ENCODE results near the gene LPP.
"Not testable (repeated sequence)": the region's sequence is repeated elsewhere in the genome, so short reads cannot be mapped to it uniquely, and the experiment has no call there.

The LPP gene

DNA sequence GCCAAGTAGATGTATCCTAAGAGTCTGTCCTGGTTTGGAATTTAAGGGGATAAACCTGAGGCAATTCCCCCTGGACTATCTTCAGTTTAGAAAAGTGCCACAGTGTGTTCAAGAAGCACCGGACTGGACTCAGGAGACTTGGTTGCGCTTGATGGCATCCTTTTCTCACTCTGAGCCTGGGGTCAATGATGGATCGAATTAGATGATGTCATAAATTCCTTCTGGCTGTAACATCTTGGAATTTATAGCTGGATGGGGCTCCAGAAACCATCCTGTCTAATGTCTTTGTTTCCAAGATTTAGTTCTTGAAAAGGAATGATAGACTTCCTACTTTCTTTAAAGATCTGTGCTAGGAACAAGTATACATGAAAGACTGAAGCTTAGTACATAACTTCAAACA lies 280.6 kb downstream of the LPP start:
- DNase-seq (ENCODE audit: low spot score) = no peak

DNA sequence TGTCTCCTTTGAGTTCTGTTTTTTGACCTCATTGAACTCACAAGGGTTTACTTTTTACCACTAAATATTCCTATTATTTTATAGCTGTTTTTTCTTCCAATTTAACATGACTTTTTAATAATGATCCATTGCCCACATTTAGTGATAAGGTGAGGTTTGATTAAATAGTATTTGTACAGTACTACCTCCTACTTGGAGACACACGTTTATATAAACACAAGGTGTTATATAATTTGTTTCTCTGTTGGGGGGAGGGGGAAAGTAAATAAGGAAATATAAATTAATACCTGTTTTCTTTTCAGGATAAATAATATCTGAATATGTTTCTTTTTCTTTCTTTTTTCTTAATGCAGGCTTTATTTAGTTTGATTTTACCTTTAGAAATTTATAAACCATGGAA lies 281.3 kb downstream of the LPP start:
- DNase-seq (ENCODE audit: low spot score) = no peak

DNA sequence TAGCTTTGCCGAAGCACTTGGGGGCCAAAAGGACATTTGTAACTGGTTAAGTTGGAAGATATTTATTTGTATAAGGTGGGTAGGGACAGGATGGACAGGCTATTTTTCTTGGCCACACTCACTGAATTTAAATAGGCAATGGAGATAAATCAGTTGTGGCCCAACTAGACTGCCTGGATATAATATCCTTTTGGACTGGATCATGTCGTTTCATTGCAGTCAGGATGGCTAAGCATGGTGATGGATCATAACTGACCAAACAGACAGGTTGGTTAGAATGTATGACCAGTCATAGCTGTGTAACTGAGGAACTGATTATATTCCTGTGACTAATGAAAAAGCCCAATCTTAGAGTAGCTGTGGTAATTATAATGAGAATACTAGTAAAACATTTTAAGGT lies 284.0 kb downstream of the LPP start:
- no peak for DNase-seq (ENCODE audit: low spot score)

DNA sequence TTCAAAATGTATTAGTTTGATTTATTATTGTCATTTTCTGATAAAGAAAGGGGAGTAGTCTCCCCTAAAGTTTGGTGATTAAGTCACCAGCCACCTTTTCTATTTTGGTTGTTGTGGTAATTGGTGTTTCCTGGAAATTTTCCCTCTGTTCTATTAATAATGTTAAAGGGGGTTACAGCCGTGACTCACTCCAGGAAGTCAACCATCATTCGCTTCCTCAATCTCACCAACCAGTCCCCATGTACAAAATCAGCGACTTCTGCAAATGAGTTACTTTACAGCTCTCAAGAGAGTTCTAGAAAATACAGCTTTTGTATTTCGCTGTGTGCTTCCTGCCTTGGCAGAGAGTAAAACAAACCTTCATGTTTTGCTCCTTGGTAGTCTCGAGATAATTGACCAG lies 285.1 kb downstream of the LPP start:
- DNase-seq (ENCODE audit: low spot score) = no peak

DNA sequence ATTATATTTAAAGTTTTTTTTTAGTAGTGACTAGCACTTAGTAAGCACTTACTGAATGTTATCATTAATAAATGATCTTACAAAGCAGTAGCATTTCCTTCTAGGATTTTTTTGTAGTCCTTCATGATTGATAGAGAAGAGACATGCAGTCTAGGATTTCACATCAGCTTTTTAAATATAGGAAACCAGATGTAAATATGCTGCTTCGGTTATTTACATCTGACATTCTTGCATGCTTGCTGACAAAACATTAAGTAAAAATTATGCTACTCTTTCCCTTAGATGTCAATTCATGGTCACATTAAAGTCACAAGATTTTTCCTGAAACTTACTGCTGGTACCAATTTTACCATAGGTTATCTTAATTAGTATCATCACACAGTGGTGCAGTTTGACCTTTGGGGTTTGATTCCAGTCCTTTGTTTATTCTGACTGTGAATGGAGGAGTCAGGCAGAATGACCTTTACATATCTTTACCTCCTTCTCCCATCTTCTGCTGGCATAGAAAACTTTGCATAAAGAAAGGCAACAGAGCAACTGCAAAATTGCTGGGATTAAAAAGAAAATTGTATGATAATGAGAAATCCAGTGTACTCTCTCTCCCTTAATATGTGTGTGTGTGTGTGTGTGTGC lies 286.5 kb downstream of the LPP start:
- no peak for DNase-seq (ENCODE audit: low spot score)

DNA sequence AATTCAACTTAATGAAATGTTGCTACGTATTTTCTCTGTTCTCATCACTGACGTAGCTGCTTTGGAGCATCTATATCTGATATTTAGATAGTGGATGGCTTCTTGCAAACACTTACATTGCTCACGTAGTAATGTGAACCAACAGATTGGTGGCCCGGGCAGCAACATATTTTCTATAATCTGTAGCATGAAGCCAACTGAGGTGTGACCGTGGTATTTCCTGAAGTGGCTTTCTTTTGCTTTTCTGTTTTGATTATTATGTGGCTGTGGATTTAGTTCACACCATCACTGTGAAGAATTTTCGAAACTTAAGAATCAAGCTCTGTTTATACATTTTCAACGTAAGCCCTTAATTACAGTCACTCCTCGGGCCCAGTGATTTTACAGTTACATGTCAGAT lies 288.5 kb downstream of the LPP start:
- DNase-seq (ENCODE audit: low spot score) = no peak

DNA sequence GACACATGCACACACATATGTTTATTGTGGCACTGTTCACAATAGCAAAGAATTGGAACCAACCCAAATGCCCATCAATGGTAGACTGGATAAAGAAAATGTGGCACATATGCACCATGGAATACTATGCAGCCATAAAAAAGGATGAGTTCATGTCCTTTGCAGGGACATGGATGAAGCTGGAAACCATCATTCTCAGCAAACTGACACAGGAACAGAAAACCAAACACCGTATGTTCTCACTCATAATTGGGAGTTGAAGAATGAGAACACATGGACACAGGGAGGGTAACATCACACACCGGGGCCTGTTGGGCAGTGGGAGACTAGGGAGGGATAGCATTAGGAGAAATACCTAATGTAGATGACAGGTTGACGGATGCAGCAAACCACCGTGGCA lies 291.2 kb downstream of the LPP start:
- not testable (repeated sequence) for DNase-seq (ENCODE audit: low spot score)

DNA sequence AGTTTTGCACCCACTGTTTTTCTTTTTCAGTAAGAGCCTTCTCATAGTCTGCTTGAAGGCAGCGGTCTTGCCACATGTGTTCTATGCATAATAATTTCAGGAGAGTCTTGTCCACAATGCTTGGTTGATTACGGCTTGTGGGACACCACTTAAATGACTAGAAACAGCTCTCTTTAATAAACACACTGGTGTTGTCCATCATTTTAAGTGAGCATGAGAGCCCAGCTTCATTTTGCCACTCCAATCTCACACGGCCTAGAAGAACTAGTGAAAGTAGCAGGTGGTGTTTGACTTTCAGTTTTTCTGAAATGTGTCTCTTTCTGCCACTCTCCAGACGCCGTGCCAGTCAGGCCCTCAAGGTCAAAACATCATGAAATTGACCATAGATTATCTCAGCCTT lies 292.1 kb downstream of the LPP start:
- DNase-seq (ENCODE audit: low spot score) = no peak

DNA sequence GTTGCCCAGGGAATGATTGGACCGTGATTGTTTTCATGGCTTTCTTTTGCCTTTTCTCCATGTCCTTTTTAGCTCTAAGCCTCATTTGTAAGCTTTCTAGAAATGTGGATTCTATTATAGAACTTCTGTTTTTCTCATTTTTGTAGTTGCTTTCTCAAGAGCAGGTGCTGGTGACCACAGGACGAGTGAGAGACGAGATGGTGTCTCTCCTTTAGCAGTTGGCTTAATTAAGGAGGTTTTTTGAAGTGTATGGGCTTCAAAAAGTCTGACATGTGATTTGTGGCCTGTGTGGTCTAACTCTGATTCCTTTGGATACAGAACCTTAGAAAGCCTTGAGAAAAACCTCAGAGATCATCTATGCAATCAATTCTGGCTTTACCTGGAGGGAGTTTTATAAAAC lies 292.8 kb downstream of the LPP start:
- DNase-seq (ENCODE audit: low spot score) = no peak

DNA sequence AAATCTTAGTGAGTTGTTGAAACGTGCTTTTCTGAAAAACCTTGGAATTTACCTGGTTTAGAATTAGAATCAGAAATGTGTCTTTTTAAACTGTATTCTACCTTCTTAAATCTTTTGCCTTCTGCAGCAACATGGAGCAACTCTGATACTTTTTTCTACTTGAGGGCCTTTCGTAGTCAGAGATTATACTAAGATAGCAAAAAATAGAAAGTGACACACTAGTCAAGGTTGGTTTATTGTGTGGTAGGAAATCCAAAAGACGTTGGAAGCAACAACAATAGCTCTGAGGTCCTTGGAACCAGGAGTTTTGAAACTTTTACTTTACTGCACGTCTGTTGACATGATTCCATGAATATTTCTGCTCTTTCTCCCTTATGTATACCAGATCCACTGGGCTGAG lies 294.9 kb downstream of the LPP start:
- DNase-seq (ENCODE audit: low spot score) = no peak

DNA sequence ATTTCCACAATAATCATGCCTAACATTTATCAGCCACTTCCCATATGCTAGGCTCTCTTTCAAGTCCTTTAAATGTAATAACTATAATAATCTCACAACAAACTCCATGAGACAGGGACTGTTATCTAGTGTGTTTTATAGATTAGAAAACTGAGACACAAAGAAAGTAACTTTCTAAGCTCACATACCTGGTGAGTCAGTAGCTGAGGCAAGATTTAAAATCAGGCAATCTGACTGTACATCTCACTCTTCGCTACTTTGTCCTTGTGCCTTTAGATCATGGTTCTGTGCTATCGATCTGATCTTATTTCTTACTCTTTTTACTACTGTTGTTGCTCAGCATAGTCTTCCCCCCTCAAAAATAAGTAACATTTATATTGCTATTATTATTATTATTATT lies 295.5 kb downstream of the LPP start:
- DNase-seq (ENCODE audit: low spot score) = no peak

DNA sequence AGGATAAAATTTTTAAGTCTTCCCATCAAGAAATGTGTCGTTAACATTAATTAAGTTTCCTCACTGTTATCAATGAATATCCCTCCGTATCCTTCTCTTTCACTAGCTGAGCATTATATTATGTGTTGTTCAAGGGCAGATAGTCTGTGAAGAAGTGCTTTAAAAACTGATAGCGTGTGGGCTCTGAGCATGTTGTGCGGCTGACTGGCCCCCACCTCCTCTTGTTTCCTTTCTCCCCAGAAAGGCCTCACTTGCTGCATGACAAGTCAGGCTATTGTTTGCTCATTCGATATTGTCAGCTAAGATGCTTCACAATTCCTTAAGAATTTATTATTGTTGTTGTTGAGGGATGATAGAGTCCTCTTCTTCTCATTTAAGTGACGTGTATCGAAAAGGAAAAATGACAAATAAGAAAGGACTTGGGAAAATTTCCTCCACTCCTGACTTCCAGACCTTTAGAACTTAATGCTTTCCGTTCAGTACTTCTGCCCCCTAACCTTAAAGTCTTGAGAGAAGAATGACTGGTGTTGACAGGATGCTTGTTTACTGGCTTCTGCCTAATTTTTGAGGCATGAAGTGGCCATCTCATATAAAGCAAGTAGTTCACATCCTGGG lies 298.3 kb downstream of the LPP start:
- DNase-seq (ENCODE audit: low spot score) = no peak

DNA sequence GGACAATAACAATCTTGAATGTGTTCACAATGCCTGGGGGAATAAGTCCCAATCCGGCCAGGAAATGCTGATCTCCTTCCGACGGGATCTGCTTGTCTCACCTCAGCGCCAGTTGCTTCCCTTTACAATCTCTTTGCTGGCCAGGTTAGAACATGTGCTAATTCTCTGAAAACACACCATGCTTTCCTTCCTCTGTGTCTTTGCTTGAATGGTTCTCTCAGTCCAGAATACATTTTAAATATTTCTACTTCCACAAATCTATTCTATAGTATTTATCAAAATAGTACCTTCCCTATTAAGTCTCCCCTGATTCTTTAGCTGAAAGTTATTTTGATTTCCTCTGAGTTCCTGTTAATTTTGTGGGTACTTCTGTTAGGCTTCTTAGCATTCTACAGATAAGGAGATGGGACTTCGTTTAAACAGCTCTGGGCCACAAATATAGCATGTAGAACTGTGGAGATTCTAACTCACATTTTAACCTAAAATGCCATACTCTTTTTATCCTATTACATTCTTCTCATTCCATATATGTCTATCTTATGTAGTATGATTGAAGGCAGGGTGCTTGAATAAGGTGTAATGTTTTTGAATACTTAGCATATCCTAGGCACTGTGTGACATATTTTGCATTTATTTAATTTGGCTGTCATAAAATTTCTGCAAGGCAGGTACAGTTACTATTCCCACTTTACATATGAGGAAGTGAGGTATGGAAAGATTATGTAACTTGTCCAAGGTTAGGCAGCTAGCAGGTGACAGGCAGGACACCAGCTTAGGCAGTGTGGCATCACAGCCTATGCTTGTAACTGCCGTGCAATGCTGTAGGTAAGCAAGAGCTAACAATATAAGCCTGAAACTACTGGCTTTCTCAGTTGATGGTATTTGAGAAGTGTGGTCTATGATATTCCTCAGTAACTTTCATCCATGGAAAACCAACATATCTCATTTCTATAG lies 299.8 kb downstream of the LPP start:
- DNase-seq (ENCODE audit: low spot score) = no peak

DNA sequence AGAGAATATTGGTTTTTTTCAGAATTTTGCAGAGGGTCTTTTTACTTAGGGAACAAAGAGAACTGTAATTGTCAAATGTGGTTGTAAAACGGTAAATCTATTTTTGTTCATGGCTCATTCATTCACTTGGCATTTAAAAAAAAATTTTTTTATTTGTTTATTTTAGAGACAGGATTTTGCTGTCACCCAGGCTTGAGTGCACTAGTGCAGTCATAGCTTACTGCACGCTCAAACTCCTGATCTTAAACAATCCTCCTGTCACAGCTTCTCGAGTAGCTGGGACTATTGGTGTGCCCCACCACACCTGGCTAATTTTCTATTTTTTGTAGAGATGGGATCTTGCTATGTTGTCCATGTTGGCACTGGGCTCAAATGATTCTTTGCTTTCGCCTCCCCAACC lies 301.8 kb downstream of the LPP start:
- no peak for DNase-seq (ENCODE audit: low spot score)

DNA sequence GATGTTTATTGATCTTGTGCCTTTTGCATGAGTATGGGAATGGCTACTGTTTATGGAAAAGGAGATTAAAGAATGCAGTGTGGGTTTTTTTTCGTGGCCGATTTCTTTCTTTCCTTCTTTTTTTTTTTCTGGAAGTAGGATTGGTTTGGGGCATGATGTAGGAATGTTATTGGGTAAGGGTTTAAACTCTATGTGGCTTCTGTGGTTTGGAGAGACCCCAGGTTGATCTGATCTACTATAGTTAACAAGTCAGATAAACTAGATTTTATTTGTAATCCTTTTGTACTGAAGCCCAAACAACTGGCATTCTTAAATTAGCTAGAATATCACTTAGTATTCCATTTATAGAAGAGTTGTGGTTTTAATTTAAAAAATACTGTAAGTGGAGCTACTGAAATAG lies 304.8 kb downstream of the LPP start:
- DNase-seq (ENCODE audit: low spot score) = no peak

DNA sequence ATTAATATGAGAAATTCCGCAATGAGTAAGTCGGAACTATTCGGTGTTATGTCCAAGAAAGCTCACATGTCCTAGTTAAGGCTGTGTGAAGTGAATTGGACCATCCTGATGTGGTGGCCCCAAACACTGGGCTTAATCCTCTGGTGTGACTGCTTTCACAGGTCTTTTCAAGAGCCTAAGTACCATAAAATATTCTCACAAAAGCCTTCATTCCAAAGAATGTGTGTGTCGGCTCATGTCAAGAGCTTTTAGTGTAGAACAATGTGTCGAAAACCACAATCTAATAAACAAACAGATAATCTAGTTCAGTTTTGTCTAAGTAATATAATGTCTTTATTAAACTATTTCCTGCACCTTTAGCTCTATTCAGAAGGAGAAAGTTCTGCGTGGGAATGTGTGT lies 311.4 kb downstream of the LPP start:
- no peak for DNase-seq (ENCODE audit: low spot score)

DNA sequence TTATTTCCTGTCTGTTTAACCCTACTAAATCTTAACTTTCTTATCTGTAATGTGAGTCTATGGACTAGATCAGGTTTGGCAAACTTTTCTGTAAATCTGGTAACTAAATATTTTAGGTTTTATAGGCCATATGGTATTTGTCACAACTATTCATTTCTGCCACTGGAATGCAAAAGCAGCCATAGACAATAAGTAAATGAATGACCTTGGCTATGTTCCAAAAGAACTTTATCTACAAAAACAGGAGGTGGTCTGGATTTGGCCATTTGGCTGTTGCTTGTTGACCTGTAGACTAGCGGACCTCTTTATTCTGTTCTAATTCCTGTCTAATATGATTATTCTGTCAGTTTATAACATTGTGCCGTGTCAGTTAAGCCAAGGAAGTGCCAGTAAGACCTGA lies 314.2 kb downstream of the LPP start:
- no peak for DNase-seq (ENCODE audit: low spot score)

DNA sequence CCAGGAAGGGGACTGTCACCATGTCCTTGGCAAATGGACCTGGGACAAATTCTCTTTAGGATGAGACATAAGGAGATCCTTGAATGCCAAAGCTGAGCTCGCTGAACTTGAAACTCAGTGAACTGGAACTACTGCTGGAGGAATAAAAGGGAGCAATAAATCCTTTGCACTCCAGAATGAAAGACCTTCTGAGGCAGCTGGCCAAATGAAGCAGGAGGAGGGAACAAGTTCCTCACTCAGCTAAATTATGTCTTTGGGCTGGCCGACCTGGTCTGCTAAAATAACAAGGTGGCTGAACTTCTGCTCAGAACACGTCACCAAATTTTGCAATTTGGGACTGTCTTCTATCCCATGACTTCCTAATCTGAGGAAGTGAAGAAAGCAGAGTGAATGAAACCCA lies 314.7 kb downstream of the LPP start:
- DNase-seq (ENCODE audit: low spot score) = no peak

DNA sequence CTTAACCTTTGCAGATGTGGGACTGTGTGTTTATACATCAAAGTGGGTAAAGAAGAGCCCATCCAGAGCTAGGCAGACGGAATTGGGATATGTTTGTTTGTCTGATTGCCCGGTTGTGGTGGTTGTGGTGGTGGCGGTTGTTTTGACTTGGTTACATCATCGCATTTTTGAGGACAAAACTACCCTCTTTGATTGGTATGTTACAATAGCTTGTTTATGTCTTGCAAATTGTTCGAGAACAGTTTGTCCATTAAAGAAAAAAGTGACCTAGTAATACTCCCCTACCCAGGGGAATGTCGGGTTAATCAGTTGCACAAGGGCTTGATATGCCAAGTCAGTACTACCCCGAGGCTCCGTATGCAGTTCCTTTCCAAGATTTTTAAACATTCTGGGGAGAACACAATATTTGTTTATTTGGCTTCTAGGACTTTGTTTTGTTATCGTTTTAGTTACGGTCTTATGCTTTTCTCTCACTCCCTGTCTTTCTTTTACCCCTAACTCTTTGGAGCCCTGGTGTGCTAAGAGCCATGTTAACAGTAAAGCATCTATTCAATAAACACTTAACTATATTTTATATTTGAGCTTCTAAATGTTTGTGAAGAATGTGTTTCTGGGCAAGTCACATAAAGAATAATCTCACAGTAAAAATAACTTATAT lies 315.4 kb downstream of the LPP start:
- DNase-seq (ENCODE audit: low spot score) = no peak

DNA sequence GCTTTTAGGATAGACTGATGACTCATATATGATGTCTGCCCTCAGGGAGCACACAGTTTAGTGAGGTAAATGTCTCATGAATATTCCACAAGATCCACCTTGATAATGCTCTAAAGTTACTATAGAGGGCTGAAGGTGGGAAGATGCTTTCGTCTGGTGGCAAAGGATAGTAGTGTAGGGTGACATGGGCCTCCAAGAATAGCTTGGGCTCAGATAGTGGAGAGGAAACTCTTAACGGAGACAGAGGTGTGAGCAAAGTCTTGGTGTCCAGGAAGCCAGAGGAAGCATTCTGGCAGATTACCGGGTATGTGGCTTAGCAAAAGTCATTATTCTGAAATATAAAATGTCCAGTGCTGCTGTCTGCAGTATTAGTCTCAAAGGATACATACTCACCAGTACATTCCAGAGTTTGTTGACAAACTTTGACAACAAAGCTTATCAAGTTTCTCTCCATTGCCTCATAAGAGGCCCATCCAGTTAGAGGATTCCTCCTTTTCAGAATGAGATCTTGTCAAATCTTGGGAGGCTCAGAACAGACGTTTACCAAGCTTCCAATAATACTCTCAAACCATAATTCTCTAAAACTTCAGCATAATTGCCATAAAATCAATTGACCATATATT lies 316.7 kb downstream of the LPP start:
- no peak for DNase-seq (ENCODE audit: low spot score)

DNA sequence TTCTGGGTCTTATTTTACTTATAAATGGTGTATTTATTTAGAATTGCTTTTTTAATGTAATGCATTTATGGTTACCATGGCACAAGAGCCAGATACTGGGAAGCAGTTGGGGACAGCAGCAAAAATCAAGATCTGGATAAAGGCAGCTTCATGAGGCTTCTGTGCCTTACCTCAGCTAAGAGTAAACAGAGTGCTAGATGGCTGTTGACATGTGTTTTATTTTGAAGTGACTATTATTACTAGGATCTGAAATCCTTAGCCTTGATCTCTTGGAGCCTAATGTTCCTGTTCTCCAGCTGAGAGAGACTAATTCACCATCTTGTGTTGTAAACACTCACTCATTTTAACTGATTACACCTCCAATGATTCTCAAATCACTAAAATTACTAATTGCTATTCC lies 317.8 kb downstream of the LPP start:
- no peak for DNase-seq (ENCODE audit: low spot score)

DNA sequence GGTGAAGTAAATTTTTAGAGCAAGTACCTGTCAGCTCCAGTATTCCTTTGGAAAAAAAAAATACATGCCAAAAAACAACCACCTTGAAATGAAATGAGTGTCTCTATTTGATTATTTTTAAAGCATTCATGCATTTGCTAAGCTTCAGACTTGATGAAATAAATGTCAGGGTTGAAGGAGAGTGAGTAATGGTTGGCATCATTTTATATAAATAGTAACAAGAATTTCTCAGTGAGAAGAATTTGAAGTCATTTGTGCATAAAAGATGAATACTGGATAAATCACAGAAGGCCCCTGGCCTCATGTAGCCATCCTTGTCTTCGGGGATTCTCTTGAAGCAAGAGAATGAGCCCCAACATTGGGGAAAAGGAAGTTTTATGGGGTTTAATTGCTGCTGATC lies 318.4 kb downstream of the LPP start:
- DNase-seq (ENCODE audit: low spot score) = no peak

Data from left forelimb (tissue), 1 donor.